GM19324 (cell line): ENCODE data around the gene NFATC2IP.
A peak's percentile ranks its signal among the peaks of the same experiment; 100 is the strongest.
"Not testable (repeated sequence)": the region's sequence is repeated elsewhere in the genome, so short reads cannot be mapped to it uniquely, and the experiment has no call there.

Experiments used
- ATAC-seq: cut with Tn5 transposase; IDR thresholded peaks from one replicate; pipeline ENCODE4 v1.9.1; 2021; ENCODE audit warnings: mild to moderate bottlenecking, moderate library complexity; ENCODE audit not compliant: unreplicated experiment, low FRiP score

The NFATC2IP gene

GRCh38 chr16:28964496-28964895 is 13.8 kb downstream of the NFATC2IP start:
- no peak for ATAC-seq

- no peak for ATAC-seq
Measured at GRCh38 chr16:28967156-28967555, 16.4 kb downstream of the NFATC2IP start.

- ATAC-seq = not testable (repeated sequence)
Measured at GRCh38 chr16:28969696-28970095, 19.0 kb downstream of the NFATC2IP start.

- ATAC-seq = peak; percentile 9
Measured at GRCh38 chr16:28974007-28974436, 23.3 kb downstream of the NFATC2IP start.

DNA sequence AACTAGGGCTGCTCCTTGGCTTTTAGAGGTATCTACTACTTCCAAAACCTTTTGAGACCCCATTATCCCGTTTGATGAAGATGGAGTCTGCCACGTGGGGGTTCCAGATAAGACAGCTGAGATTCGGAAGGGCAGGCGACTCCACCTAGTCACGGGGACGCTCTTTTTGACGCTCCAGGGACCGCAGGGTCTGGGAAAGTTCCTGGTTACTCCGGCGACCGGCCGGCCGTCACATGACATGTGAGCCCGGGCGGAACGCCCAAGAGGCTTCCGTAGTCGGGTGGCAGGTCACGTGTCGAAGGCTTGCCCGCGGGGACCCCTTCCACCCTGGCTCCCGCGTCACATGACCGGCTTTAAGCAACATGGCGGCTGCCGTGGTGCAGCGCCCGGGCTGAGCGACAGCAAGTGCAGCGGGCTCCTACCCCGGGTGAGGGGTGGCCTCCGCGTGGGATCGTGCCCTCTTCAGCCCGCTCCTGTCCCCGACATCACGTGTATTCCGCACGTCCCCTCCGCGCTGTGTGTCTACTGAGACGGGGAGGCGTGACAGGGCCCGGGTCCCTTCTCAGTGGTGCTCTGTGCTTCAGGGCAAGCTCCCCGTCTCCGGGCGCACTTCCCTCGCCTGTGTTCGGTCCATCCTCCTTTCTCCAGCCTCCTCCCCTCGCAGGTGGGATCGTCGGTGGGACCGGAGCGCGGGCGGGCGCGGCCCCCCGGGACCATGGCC is 23.9 kb downstream of the NFATC2IP start, which contains the start of gene SPNS1:
TSS of gene SPNS1 (plus strand) at position 342 of the 721 bp plus-strand sequence. CDS start at position 716, 374 bp downstream.
- ATAC-seq = peak; percentile 87

DNA sequence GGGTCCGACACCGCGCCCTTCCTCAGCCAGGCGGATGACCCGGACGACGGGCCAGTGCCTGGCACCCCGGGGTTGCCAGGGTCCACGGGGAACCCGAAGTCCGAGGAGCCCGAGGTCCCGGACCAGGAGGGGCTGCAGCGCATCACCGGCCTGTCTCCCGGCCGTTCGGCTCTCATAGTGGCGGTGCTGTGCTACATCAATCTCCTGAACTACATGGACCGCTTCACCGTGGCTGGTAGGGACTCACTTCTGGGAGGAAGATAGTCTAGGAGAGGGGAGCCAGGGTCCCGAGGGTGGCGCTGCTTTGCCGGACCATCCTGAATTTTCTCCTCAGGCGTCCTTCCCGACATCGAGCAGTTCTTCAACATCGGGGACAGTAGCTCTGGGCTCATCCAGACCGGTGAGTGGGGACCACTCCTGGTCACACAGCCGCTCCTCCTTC is 24.4 kb downstream of the NFATC2IP start:
- no peak for ATAC-seq

DNA sequence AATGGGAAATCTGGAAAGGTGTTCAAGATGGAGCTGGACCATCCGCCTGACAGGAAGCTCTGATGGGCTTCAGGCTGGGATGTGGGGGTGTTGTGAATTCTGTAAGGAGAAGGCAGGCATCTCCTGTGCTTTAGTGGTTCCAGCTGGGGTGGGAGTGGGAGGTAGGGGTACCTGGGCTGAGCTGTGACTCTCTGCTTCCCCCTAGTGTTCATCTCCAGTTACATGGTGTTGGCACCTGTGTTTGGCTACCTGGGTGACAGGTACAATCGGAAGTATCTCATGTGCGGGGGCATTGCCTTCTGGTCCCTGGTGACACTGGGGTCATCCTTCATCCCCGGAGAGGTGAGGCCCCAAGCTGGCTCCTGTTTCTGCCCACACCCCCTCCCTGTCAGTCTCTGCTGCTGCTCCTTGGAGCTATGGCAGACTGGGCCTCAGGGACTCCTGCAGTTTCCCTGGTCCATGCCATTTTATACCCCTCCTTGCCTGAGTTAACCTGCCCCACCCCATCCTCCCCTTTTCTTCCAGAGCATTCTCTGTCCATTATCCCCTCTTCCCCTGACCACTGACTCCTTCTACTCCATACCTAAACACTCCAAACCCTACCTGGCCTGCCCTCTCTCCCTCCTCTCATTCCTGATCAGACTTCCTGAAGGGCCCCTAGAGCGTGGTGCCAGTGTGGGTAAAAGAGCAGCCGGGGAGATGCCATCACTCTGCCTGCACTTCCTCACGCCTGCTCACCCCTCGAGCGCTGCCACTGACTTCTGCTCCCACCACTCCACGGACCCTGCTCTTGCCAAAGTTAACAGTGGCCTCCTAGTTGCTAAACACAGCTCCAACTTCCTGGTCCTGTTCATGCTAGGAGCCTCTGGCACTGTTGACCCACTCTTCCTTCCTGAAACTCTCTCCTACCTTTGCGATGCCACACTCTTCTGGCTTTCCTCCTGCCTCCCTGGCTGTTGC is 27.2 kb downstream of the NFATC2IP start:
- ATAC-seq = no peak

DNA sequence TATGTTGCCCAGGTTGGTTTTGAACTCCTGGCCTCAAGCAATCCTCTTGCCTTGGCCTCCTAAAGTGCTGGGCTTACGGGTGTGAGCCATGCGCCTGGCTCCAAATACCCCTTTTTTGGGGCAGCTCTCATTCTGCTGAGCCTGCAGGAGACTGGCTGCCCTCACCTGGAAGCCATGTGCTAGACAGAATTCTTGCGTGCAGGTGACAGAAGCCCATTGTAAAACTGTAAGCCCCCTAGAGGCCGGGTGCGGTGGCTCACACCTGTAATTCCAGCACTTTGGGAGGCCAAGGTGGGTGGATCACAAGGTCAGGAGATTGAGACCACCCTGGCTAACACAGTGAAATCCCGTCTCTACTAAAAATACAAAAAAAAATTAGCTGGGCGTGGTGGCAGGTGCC is 29.6 kb downstream of the NFATC2IP start:
- not testable (repeated sequence) for ATAC-seq

GRCh38 chr16:28980929-28981328 is 30.2 kb downstream of the NFATC2IP start:
- ATAC-seq = no peak

- no peak for ATAC-seq
Measured at GRCh38 chr16:28981517-28981916, 30.8 kb downstream of the NFATC2IP start.

GRCh38 chr16:28982418-28982817 is 31.7 kb downstream of the NFATC2IP start:
- no peak for ATAC-seq

GRCh38 chr16:28982949-28983348 is 32.2 kb downstream of the NFATC2IP start:
- no peak for ATAC-seq

DNA sequence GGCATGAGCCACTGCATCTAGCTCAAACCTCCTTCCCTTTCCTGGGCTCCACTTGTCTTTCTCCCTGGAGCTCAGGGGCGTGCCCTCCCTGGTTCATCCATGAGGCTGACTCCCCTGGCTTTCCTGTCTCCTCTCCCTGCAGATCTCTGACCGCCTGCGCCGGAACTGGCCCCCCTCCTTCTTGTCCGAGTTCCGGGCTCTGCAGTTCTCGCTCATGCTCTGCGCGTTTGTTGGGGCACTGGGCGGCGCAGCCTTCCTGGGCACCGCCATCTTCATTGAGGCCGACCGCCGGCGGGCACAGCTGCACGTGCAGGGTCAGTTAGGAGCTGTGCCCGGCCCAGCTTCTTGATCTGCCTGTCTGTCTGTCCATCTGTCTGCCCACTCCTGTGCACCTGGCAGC is 32.9 kb downstream of the NFATC2IP start:
- no peak for ATAC-seq

- ATAC-seq = no peak
Measured at GRCh38 chr16:28984091-28984490, 33.4 kb downstream of the NFATC2IP start.

DNA sequence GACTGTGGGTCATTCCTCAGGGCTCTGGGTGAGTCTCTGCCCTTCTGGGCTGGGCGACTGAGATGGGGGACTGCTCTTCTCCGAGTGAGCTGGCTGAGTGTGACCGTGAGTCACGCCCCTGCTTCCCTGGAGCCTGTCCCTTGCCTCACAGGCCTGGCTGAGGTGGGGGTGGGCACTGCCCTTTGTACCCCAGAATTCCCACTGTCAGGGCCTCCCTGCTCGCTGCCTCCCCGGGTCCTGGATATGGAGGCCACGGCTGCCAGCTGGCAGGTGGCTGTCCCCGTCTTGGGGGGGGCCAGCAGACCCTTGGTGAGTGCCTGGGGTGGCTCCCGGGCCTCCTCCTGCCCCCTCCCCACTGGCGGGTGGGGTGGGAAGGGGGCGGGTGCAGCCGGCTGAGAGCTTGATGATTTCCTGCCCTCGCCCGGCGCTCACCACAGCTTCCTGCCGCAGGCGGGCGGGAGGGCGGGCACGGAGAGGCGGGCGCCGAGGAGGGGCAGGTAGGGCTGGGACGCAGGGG is 33.9 kb downstream of the NFATC2IP start, which contains the start of gene LAT:
TSS of gene LAT (plus strand) at position 434 of the 517 bp plus-strand sequence. CDS start 366 bp downstream, outside the sequence.
- ATAC-seq = peak; percentile 49

DNA sequence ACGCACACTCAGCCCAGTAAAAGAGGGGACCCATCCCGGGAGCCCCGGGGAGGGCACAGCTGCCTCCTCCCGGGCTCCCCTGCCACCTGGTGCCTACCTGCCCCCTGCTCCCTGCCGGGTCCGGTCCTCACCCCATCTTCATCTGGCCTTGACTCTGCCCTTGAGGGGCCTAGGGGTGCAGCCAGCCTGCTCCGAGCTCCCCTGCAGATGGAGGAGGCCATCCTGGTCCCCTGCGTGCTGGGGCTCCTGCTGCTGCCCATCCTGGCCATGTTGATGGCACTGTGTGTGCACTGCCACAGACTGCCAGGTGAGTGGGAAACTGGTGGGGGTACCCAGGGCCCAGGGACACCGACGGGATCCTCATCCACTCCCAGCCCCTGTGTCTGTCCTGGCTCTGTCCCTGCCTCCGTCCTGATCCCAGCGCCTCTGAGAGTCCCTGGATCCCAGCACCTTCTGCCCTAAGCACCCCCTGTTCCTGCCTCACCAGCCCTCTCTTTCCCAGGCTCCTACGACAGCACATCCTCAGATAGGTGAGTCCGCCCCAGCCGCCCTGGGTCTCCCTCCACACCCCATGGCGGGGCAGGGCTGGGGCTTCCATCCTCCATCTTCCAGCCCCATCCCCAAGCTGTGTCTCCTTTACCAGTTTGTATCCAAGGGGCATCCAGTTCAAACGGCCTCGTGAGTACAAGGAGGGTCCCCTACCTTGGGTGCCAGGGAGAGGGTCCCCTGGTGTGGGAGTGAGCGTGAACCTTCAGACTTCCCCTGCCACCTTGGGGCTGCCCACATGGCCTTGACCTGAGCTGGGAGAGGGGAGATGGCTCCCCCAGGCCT is 34.7 kb downstream of the NFATC2IP start:
- peak; percentile 14 for ATAC-seq

- ATAC-seq = no peak
Measured at GRCh38 chr16:28986046-28986445, 35.3 kb downstream of the NFATC2IP start.

GRCh38 chr16:28986492-28986891 is 35.8 kb downstream of the NFATC2IP start:
- ATAC-seq = no peak

- no peak for ATAC-seq
Measured at GRCh38 chr16:28987170-28987853, 36.6 kb downstream of the NFATC2IP start.
